H1 (cell line): ENCODE data around the gene UGT1A8. TPM values are rescaled to one million over a fixed set of nuclear protein-coding genes. Genes with fewer than 3 reads are reported as not detected.
A peak's percentile ranks its signal among the peaks of the same experiment; 100 is the strongest.

ENCODE experiments used
- CTCF ChIA-PET: fragments of 300-600 bp; sonication (Branson Sonifier 250); formaldehyde crosslinking; loops from one replicate; lab custom pipeline; 2021; ENCODE audit not compliant: partially characterized antibody; lab: Charles Lee
- POLR2A ChIA-PET: fragments of 300-600 bp; sonication (Branson Sonifier 250); formaldehyde crosslinking; loops from one replicate; lab custom pipeline; 2021; ENCODE audit warnings: inconsistent platforms; ENCODE audit not compliant: partially characterized antibody; lab: Charles Lee
- DNase-seq, 2 experiments: peaks; one replicate each; pipeline versions ENCODE4 v3.0.0 to v3.0.0-alpha.2; 2010 to 2022; ENCODE audit warnings: low spot score in 2 of 2, low read depth in 1 of 2, mixed read lengths in 1 of 2
- FAIRE-seq: peaks from 2 replicates; lab custom pipeline; 2011; peaks lifted over from hg19 to GRCh38; lab: Jason Lieb, UNC
- H2AFZ ChIP-seq: 2 replicates; pipeline ENCODE4 v1.8.1; 2012; ENCODE audit warnings: low read length, inconsistent platforms
- H2AK5ac ChIP-seq: 2 replicates; pipeline ENCODE4 v1.6.1; 2013; ENCODE audit warnings: low read depth, low read length
- H2BK120ac ChIP-seq: replicated peaks from 2 replicates; pipeline ENCODE3; 2013; ENCODE audit warnings: low read depth, low read length, inconsistent platforms
- H2BK12ac ChIP-seq: 2 replicates; pipeline ENCODE4 v1.6.1; 2013; ENCODE audit warnings: low read depth, low read length
- H2BK15ac ChIP-seq: 2 replicates; pipeline ENCODE4 v1.6.1; 2013; ENCODE audit warnings: low read length
- H2BK20ac ChIP-seq: 2 replicates; pipeline ENCODE4 v1.6.1; 2013; ENCODE audit warnings: low read length
- H2BK5ac ChIP-seq: 2 replicates; pipeline ENCODE4 v1.6.1; 2013; ENCODE audit warnings: low read depth, low read length
- H3K14ac ChIP-seq: 2 replicates; pipeline ENCODE4 v1.6.1; 2013; ENCODE audit warnings: inconsistent platforms; ENCODE audit not compliant: insufficient read length
- H3K18ac ChIP-seq: 2 replicates; pipeline ENCODE4 v1.6.1; 2013; ENCODE audit warnings: low read length; ENCODE audit errors: extremely low read depth
- H3K23ac ChIP-seq: 2 replicates; pipeline ENCODE4 v1.6.1; 2013; ENCODE audit warnings: inconsistent platforms; ENCODE audit not compliant: insufficient read length
- H3K23me2 ChIP-seq: 2 replicates; pipeline ENCODE4 v1.6.1; 2013; ENCODE audit warnings: low read depth, low read length
- H3K27ac ChIP-seq: 2 replicates; pipeline ENCODE4 v1.6.1; 2011; ENCODE audit warnings: low read depth, low read length, inconsistent platforms
- H3K27me3 ChIP-seq, 4 experiments: replicated peaks in 1 of 4; 1 replicate in 1 of 4; 2 replicates in 3 of 4; pipeline versions ENCODE4 v1.6.1 to v1.8.1; 2011 to 2013; ENCODE audit warnings: low read length in 3 of 4, mild to moderate bottlenecking in 3 of 4, inconsistent platforms in 2 of 4, mixed read lengths in 2 of 4, moderate library complexity in 1 of 4; ENCODE audit not compliant: control insufficient read depth in 3 of 4, insufficient read depth in 3 of 4; ENCODE audit errors: extremely low read depth in 1 of 4
- H3K36me3 ChIP-seq, 4 experiments: 2 replicates each; pipeline versions ENCODE4 v1.6.1 to v1.8.1; 2011 to 2013; ENCODE audit warnings: mild to moderate bottlenecking in 4 of 4, low read length in 3 of 4, moderate library complexity in 2 of 4, control low read depth in 1 of 4, inconsistent platforms in 1 of 4; ENCODE audit not compliant: insufficient read depth in 4 of 4, control insufficient read depth in 2 of 4
- H3K4ac ChIP-seq: replicated peaks from 2 replicates; pipeline ENCODE3; 2013; ENCODE audit warnings: low read length, low read depth, mixed read lengths, inconsistent platforms; ENCODE audit not compliant: insufficient read length
- H3K4me1 ChIP-seq, 4 experiments: replicated peaks in 1 of 4; 1 replicate in 1 of 4; 2 replicates in 3 of 4; pipeline versions ENCODE4 v1.6.1 to v1.8.1; 2011 to 2013; ENCODE audit warnings: low read length in 3 of 4, inconsistent platforms in 2 of 4, mixed read lengths in 1 of 4; ENCODE audit not compliant: insufficient read depth in 4 of 4, control insufficient read depth in 3 of 4
- H3K4me2 ChIP-seq, 2 experiments: 2 replicates each; pipeline versions ENCODE4 v1.6.1 to v1.8.1; 2011 to 2013; ENCODE audit warnings: low read depth in 2 of 2, low read length in 2 of 2, control low read depth in 1 of 2, inconsistent platforms in 1 of 2, mild to moderate bottlenecking in 1 of 2; ENCODE audit not compliant: insufficient read depth in 1 of 2
- H3K4me3 ChIP-seq, 4 experiments: fragments of 200-600, 300-600 bp in 1 of 4; sonication (generic), shearing (Covaris generic), sonication (Bioruptor Twin) in 1 of 4; 2 replicates each; pipeline versions ENCODE4 v1.5.1 to v1.8.1; 2011 to 2016; ENCODE audit warnings: low read length in 4 of 4, low read depth in 3 of 4, control low read depth in 2 of 4, inconsistent platforms in 2 of 4, mild to moderate bottlenecking in 2 of 4, mixed read lengths in 1 of 4, moderate library complexity in 1 of 4; ENCODE audit not compliant: insufficient read depth in 2 of 4; ENCODE audit errors: extremely low read depth in 1 of 4
- H3K56ac ChIP-seq: replicated peaks from 2 replicates; pipeline ENCODE3; 2013; ENCODE audit warnings: low read depth, mild to moderate bottlenecking, mixed read lengths, low read length, inconsistent platforms; ENCODE audit not compliant: insufficient read length
- H3K79me1 ChIP-seq: 2 replicates; pipeline ENCODE4 v1.6.1; 2013; ENCODE audit warnings: low read depth, low read length, control low read depth
- H3K79me2 ChIP-seq, 2 experiments: 2 replicates each; pipeline versions ENCODE4 v1.6.1 to v1.8.1; 2012 to 2013; ENCODE audit warnings: low read length in 2 of 2, mild to moderate bottlenecking in 2 of 2, inconsistent platforms in 1 of 2; ENCODE audit not compliant: insufficient read depth in 2 of 2, control insufficient read depth in 1 of 2
- H3K9ac ChIP-seq, 4 experiments: replicated peaks in 1 of 4; 1 replicate in 1 of 4; 2 replicates in 3 of 4; pipeline versions ENCODE4 v1.6.1 to v1.8.1; 2011 to 2013; ENCODE audit warnings: low read depth in 3 of 4, low read length in 3 of 4, control low read depth in 2 of 4, mild to moderate bottlenecking in 2 of 4, moderate library complexity in 2 of 4, inconsistent platforms in 1 of 4; ENCODE audit errors: extremely low read depth in 1 of 4
- H3K9me3 ChIP-seq, 2 experiments: 2 replicates each; pipeline versions ENCODE4 v1.6.1 to v1.8.1; 2012 to 2013; ENCODE audit warnings: mild to moderate bottlenecking in 2 of 2, moderate library complexity in 2 of 2, control low read depth in 1 of 2, inconsistent platforms in 1 of 2, low read depth in 1 of 2, low read length in 1 of 2, mixed read lengths in 1 of 2; ENCODE audit not compliant: insufficient read depth in 2 of 2
- H4K20me1 ChIP-seq, 2 experiments: replicated peaks in 1 of 2; 2 replicates each; pipeline versions ENCODE3 to v1.8.1; 2011 to 2013; ENCODE audit warnings: inconsistent platforms in 2 of 2, low read length in 2 of 2, mild to moderate bottlenecking in 1 of 2; ENCODE audit not compliant: insufficient read depth in 2 of 2, control insufficient read depth in 1 of 2
- H4K5ac ChIP-seq: 2 replicates; pipeline ENCODE4 v1.6.1; 2013; ENCODE audit warnings: low read length, low read depth, mixed read lengths, inconsistent platforms; ENCODE audit not compliant: insufficient read length
- H4K8ac ChIP-seq: 2 replicates; pipeline ENCODE4 v1.8.0; 2013; ENCODE audit warnings: mild to moderate bottlenecking, moderate library complexity, low read length, inconsistent platforms; ENCODE audit not compliant: insufficient read depth; ENCODE audit errors: extremely low read depth
- H4K91ac ChIP-seq: replicated peaks from 2 replicates; pipeline ENCODE3; 2013; ENCODE audit warnings: low read length, mixed read lengths, inconsistent platforms; ENCODE audit not compliant: insufficient read length
- ASH2L ChIP-seq: fragments of 200-600, 300-600 bp; sonication (generic); IDR thresholded peaks from one replicate; pipeline ENCODE4 v1.7.1; 2017; ENCODE audit warnings: low read length
- BRCA1 ChIP-seq: IDR thresholded peaks from 2 replicates; pipeline ENCODE4 v1.6.1; 2012; ENCODE audit warnings: low read depth, low read length, improper control_type of control experiment
- NANOG ChIP-seq: IDR thresholded peaks from 2 replicates; pipeline ENCODE4 v1.6.1; 2011; ENCODE audit warnings: low read length, low read depth, mild to moderate bottlenecking, inconsistent platforms; ENCODE audit not compliant: insufficient read depth, poor library complexity, severe bottlenecking
- RFX5 ChIP-seq: IDR thresholded peaks from 2 replicates; pipeline ENCODE4 v1.6.1; 2011; ENCODE audit warnings: low read depth, low read length, improper control_type of control experiment, borderline replicate concordance
- SAP30 ChIP-seq: fragments of 300-600 bp; sonication (generic); IDR thresholded peaks from 2 replicates; pipeline ENCODE4 v1.7.1; 2012; ENCODE audit warnings: low read length, moderate library complexity, mild to moderate bottlenecking, inconsistent platforms; ENCODE audit not compliant: insufficient read depth, insufficient replicate concordance
- WGBS, 2 experiments: shearing (Covaris generic) in 1 of 2; methylation state at CpG; one replicate each; pipeline versions ENCODE4 v1.1.6 to v1.1.7; 2013 to 2015; ENCODE audit warnings: low lambda C conversion rate in 2 of 2, mixed read lengths in 2 of 2, inconsistent platforms in 1 of 2, low coverage in 1 of 2, missing lambda C conversion rate in 1 of 2; ENCODE audit not compliant: insufficient replicate concordance in 2 of 2, insufficient coverage in 1 of 2, insufficient read length in 1 of 2; ENCODE audit errors: extremely low coverage in 1 of 2, missing lambda C conversion rate in 1 of 2; 5-methylcytosine and 5-hydroxymethylcytosine counted together
- polyA plus RNA-seq, 7 experiments: library from polyadenylated mRNA; depleted of rRNA in 3 of 7; stranded (reverse) in 5 of 7; unstranded in 2 of 7; fragments of >200 nt in 5 of 7; fragments of 200-250 nt in 2 of 7; gene quantifications; 1 replicate in 5 of 7; 2 replicates in 1 of 7; 4 replicates in 1 of 7; pipeline versions ENCODE4 v1.2.1 to v1.2.3, GENCODE V29; 2011 to 2013; ENCODE audit warnings: missing spikeins in 2 of 7, mixed read lengths in 2 of 7
- total RNA-seq: library from RNA; stranded (reverse); fragmentation: NEBNext Ultra II Directional; extraction: Animal tissue kit (Norgen Biotek cat#: 25700); gene quantifications from 2 replicates; pipeline ENCODE4 v1.2.1, GENCODE V29; 2021

The UGT1A8 gene
- total and polyA plus RNA-seq, 2 of the 8 experiments (the other 6 are each of a cell fraction or from before 2014, with no cell fraction given), result not detected

- no peak overlapping the region for H3K18ac ChIP-seq
- DNase-seq (no peak), FAIRE-seq (no peak)
- no peak overlapping the region for H3K4ac ChIP-seq
- H2BK12ac ChIP-seq, result no peak overlapping the region; the same call in 1 of the 2 replicates
- H3K14ac ChIP-seq, result no peak overlapping the region
- CTCF ChIA-PET, result interaction anchor here (0.6 to 0.7 kb wide), 4 partner anchors 108 to 309 kb away, joined by 3 to 4 read pairs (median 4); no protein-coding TSS in a partner anchor
- 100% methylated on average over 1 of the region's 1 CpG; no CpG with 5 or more reads in 1 of the 2 experiments for WGBS, 2 experiments
- H3K4me3 ChIP-seq, result no peak overlapping the region
- H2BK15ac ChIP-seq, result no peak overlapping the region
- no peaks in the 10 kb centered on the region for H3K23me2 ChIP-seq
- POLR2A ChIA-PET, result no interaction called here
- no peak overlapping the region for H2BK5ac ChIP-seq
- no peak overlapping the region for H2BK120ac ChIP-seq
- H3K27ac ChIP-seq, result no peak overlapping the region
- no peaks in the 10 kb centered on the region for H3K79me1 ChIP-seq
- no peak overlapping the region for H2BK20ac ChIP-seq
- H2AK5ac ChIP-seq, result no peak overlapping the region
- H3K9ac ChIP-seq, result no peak overlapping the region
- no peaks in the 10 kb centered on the region for H3K9me3 ChIP-seq
- no peak overlapping the region for H3K4me2 ChIP-seq
- H3K4me1 ChIP-seq, result no peaks in the 10 kb centered on the region
- no peak overlapping the region for H4K5ac ChIP-seq
- no peaks in the 10 kb centered on the region for H4K20me1 ChIP-seq
- H3K56ac ChIP-seq, result no peak overlapping the region
- no peak overlapping the region for H3K23ac ChIP-seq
- 0 out of 2 replicates have a peak overlapping the region, but pooled peaks have one; percentile 24 for H2AFZ ChIP-seq
- no peak overlapping the region for H4K91ac ChIP-seq
- no peaks in the 10 kb centered on the region for H3K36me3 ChIP-seq
- no peaks in the 10 kb centered on the region for H3K79me2 ChIP-seq
- TF ChIP-seq SAP30 (no peak), ASH2L (no peak), NANOG (no peak), BRCA1 (no peak), RFX5 (no peak)
- peaks cover 0 to 1% (median 0%) of the 10 kb centered on the region in 4 experiments; a peak in 1 of 7 replicates for H3K27me3 ChIP-seq
- no peak overlapping the region for H4K8ac ChIP-seq
These were observed 89.3 kb downstream of the UGT1A8 start for GRCh38 chr2:233706720-233707119.
